Activated T-helper 2 cell treated with anti-CD3 and anti-CD28 coated beads, Interferon-gamma antibody, Interleukin-2, Interleukin-4, amounts not matched to agents 10 μg/mL and 5 μg/mL and 100 μg/mL, durations not matched to agents 14 hours and 24 hours and 36 hours (primary cell): ENCODE data around the gene JSRP1. TPM values are rescaled to one million over a fixed set of nuclear protein-coding genes. Genes with fewer than 3 reads are reported as not detected.

Experiments
- DNase-seq: peaks from one replicate; pipeline ENCODE4 v3.0.0; 2021; ENCODE audit warnings: low spot score
- H3K27ac Mint-ChIP-seq: one replicate; pipeline ENCODE4 v1.8.0; 2021; ENCODE audit warnings: mixed read lengths
- H3K27me3 Mint-ChIP-seq: one replicate; pipeline ENCODE4 v1.8.0; 2021; ENCODE audit warnings: low read depth, mixed read lengths
- H3K36me3 Mint-ChIP-seq: one replicate; pipeline ENCODE4 v1.8.0; 2021; ENCODE audit warnings: low read depth, mixed read lengths
- H3K4me1 Mint-ChIP-seq: one replicate; pipeline ENCODE4 v1.8.0; 2021; ENCODE audit warnings: low read depth, mixed read lengths
- H3K4me3 Mint-ChIP-seq: one replicate; pipeline ENCODE4 v1.8.0; 2021; ENCODE audit warnings: low read depth, mild to moderate bottlenecking, moderate library complexity, mixed read lengths
- H3K9me3 Mint-ChIP-seq: one replicate; pipeline ENCODE4 v1.8.0; 2021; ENCODE audit warnings: mixed read lengths
- intact Hi-C: fragments of 100-400 bp; cut with micrococcal nuclease; formaldehyde crosslinking; loops from one replicate; pipeline ENCODE4 v1.15.1; 2023
- total RNA-seq: library from RNA; stranded (reverse); gene quantifications from 2 replicates; pipeline ENCODE4 v1.2.3, GENCODE V29; 2022

The JSRP1 gene
- total RNA-seq, 1 donor from 2014 or later, result 0.21 TPM

- peaks cover 37% of the 10 kb centered on the region for H3K36me3 Mint-ChIP-seq
These were observed 12.6 kb upstream of the JSRP1 start for GRCh38 chr19:2268861-2269243.

GRCh38 chr19:2268480-2268830 lies 12.2 kb upstream of the JSRP1 start:
- H3K27me3 Mint-ChIP-seq, result no peaks in the 10 kb centered on the region
- H3K4me3 Mint-ChIP-seq, result peak overlapping the region; percentile 89
- peaks cover 17% of the 10 kb centered on the region for H3K4me1 Mint-ChIP-seq
- intact Hi-C loops, result loop anchor here (5.0 kb wide), 1 partner anchor 116 kb away; the partner anchor contains the start of gene AP3D1
- peaks cover 33% of the 10 kb centered on the region for H3K36me3 Mint-ChIP-seq
- H3K9me3 Mint-ChIP-seq, result no peaks in the 10 kb centered on the region
- no peak for DNase-seq
- peak overlapping the region; percentile 58 for H3K27ac Mint-ChIP-seq

More at GRCh38 chr19:2268861-2269243, 12.6 kb upstream of the JSRP1 start:
- peak overlapping the region; percentile 58 for H3K27ac Mint-ChIP-seq
- H3K9me3 Mint-ChIP-seq, result no peaks in the 10 kb centered on the region
- intact Hi-C loops, result loop anchor here (1.0 to 5.0 kb wide), 2 partner anchors 33 to 117 kb away; partner anchors contain the start of genes AP3D1, PLEKHJ1 and SF3A2
- H3K27me3 Mint-ChIP-seq, result no peaks in the 10 kb centered on the region
- H3K4me1 Mint-ChIP-seq, result peaks cover 21% of the 10 kb centered on the region
- no peak for DNase-seq
- H3K4me3 Mint-ChIP-seq, result peak overlapping the region; percentile 89

GRCh38 chr19:2266183-2266993 lies 10.2 kb upstream of the JSRP1 start:
- intact Hi-C loops, result loop anchor here (5.0 kb wide), 1 partner anchor 114 kb away; the partner anchor contains the start of gene AP3D1
- H3K27me3 Mint-ChIP-seq, result no peaks in the 10 kb centered on the region

DNA sequence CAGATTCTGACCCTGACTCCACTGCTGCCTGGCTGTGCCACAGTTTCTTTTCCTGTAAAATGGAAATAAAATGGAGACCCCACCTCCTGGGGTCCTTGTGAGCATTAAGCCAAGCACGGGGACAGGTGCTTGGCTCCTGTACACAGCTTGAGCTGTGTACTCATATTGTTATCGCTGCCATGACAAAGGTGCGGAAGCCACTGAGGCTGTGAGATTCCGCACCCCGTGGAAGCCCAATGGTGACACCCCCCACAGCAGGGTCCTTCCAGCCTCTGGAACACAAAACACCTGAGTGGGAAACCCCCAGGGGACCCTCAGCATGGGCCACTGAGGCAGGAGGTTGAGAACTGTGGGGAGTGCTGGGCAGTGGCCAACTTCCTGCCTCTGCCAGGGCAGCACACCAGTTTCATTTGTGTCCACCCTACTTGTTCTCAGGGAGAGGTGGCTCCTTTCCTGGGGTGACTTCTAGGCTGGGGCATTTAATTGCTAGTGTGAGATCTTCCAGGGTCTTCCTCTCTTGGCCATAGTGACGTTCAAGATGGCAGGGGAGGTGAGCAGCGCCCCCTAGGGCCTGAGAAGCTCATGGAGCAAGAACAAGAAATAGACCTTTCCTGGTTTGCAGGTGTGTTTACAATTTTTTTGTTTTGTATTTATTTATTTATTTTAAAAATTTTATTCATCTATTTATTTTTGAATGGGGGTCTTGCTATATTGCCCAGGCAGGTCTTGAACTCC lies 5.4 kb upstream of the JSRP1 start:
- Mint-ChIP-seq H3K4me1 (peaks cover 21% of the 10 kb centered on the region), H3K4me3 (no peak overlapping the region), H3K27ac (no peak overlapping the region), H3K9me3 (no peaks in the 10 kb centered on the region), H3K36me3 (no peaks in the 10 kb centered on the region), H3K27me3 (no peaks in the 10 kb centered on the region)
- intact Hi-C loops, result no loop called here
- DNase-seq, result peak; percentile 46

More at GRCh38 chr19:2266183-2266993, 10.2 kb upstream of the JSRP1 start:
- Mint-ChIP-seq H3K36me3 (peaks cover 15% of the 10 kb centered on the region), H3K9me3 (no peaks in the 10 kb centered on the region), H3K4me3 (peak overlapping the region; percentile 8), H3K4me1 (peaks cover 9% of the 10 kb centered on the region), H3K27ac (no peak overlapping the region)
- no peak for DNase-seq

GRCh38 chr19:2260341-2260805 lies 4.2 kb upstream of the JSRP1 start:
- peaks cover 17% of the 10 kb centered on the region for H3K4me1 Mint-ChIP-seq
- H3K27me3 Mint-ChIP-seq, result no peaks in the 10 kb centered on the region
- H3K27ac Mint-ChIP-seq, result no peak overlapping the region
- H3K9me3 Mint-ChIP-seq, result no peaks in the 10 kb centered on the region
- DNase-seq, result no peak
- H3K4me3 Mint-ChIP-seq, result no peak overlapping the region
- no peaks in the 10 kb centered on the region for H3K36me3 Mint-ChIP-seq
- intact Hi-C loops, result no loop called here

- DNase-seq, result no peak
- intact Hi-C loops, result no loop called here
- H3K27me3 Mint-ChIP-seq, result no peaks in the 10 kb centered on the region
- H3K4me1 Mint-ChIP-seq, result peaks cover 17% of the 10 kb centered on the region
- H3K9me3 Mint-ChIP-seq, result no peaks in the 10 kb centered on the region
- peak overlapping the region; percentile 80 for H3K27ac Mint-ChIP-seq
- H3K36me3 Mint-ChIP-seq, result no peaks in the 10 kb centered on the region
- no peak overlapping the region for H3K4me3 Mint-ChIP-seq
These were observed 3.1 kb upstream of the JSRP1 start for GRCh38 chr19:2259336-2259735.

DNA sequence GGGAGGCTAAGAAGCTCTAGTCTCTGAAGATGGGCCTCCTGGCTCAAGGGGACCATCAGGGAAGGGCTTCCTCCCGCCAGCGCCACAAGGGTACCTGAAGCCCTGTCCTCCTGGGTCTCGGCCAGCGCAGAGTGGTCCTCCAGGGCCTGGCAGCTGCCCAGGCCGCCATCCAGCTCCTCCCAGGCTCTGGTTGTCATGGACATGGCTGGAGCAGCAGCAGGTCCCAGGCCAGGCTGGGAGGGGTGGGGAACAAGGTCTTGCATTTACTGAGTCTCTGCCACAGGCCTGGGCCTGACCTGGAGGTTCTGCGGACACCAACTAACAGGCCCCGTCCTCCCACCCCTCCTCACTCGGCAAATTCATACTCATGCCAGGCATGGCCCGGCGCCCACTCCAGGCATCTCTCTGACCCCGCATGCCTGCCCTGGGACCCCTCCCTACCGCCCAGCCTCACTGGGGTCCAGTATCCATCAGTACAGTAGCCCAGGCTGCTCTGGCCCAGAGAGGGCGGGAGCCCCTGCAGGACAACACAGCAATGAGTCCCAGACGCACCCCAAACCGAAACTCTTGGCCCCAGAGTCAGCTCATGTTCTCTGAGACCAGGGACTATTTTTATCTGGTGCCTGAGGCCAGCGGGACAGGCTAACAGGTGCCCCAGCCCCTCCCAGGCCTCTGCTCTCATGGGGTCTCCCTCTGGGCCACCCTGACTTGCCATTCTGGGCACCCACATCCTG lies 938 bp downstream of the JSRP1 start:
- intact Hi-C loops, result no loop called here
- Mint-ChIP-seq H3K4me3 (no peak overlapping the region), H3K27ac (no peak overlapping the region), H3K9me3 (no peaks in the 10 kb centered on the region), H3K27me3 (peaks cover 12% of the 10 kb centered on the region), H3K36me3 (no peaks in the 10 kb centered on the region), H3K4me1 (peaks cover 14% of the 10 kb centered on the region)
- DNase-seq, result no peak

DNA sequence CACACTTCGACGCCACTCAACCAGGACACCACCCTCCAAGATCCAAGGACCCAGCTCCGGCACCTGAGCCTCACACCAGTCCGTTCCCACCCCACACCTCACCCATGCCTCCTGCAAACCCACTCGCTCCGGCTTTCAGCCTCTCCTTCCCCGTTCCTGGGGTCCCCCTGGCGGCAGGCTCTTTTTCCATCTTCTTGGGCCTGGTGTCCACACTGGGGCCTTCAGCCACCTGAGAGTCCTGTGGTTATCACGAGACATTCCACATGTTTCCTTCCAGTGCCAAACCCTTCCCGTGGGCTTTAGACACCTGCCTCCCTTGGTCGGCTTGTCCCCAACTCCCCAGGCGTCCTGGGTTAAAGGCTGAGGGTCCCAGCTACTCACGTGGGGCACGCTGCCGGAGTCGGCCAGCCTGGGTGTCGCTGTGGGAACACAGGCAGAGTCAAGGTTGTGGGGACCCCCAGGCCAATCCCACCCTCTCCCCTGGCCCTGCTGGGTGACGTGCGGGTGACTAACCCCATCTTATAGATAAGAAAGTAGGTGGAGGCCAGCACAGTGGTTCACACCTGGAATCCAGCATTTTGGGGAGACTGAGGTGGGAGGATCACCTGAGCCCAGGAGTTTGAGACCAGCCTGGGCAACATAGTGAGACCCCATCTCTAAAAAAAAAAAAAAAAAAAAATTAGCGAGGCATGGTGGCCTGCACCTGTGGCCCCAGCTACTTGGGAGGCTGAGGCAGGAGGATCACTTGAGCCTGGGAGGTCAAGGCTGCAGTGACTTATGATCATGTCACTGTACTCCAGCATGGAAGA lies 1.9 kb downstream of the JSRP1 start:
- Mint-ChIP-seq H3K27me3 (peaks cover 12% of the 10 kb centered on the region), H3K27ac (no peak overlapping the region)
- intact Hi-C loops, result no loop called here

DNA sequence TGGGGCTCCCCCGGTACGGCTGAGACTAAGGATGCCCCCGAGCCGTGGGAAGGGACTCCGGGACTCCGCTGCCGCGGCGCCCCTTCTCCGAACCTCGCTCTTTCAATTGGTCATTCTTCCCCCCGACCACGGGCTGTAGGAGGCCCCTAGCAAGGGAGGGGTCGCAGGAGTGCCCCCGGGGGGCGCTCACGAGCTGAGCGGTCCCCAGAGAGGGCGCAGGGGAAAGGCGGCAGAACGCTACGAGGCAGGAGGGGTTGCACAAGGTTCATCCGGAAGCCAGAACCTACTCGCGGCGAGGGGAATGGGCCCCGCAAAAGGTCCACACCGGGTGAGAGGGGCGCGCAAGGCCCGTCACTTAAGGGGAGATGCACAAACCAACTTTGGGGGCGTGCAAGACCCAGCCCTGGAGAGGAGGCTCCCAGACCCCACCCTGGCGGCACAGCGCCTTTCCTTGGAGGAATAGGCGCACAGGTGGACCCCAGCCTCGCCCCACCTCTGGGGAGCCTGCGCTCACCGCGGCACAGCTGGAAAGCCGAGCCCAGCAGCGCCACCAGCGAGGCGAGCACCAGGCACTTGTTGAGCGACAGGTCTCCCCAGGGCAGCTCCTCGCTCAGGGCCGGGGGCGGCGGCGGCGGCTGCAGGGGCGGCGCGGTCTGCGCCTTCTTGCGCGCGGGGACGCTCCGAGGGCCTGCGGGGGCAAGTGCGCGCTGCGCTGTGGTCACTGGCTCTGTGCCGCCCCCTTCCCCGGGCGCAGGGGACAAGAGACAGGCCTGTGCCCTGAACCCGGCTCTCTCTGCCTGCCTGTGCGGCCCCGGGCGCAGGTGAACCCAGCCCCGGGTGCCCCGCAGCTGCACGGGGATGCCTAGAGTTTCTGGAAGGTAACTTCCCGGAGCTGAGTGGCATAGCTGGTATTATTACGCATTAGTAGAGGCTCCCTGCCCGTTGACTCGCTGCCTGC lies 2.8 kb downstream of the JSRP1 start:
- no peak overlapping the region for H3K27ac Mint-ChIP-seq

More for the DNA sequence above, 1.9 kb downstream of the JSRP1 start:
- H3K9me3 Mint-ChIP-seq, result no peaks in the 10 kb centered on the region
- no peak for DNase-seq
- H3K4me1 Mint-ChIP-seq, result peaks cover 10% of the 10 kb centered on the region
- no peaks in the 10 kb centered on the region for H3K36me3 Mint-ChIP-seq
- no peak overlapping the region for H3K4me3 Mint-ChIP-seq

DNA sequence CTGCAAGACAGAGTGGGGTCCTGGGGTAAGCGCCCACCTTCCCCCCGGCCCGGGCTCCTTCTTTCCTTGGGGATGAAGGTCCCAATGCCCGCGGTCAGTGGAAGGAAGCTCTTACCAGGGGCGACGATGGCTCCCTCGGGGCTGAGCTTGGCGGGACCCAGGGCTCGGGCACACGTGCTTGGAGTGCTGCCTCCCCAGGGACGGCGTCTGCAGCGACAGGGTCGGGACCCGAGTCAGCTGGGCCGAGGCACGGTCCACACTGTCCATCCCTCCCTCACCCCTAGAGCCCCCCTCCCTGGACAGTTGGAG lies 3.5 kb downstream of the JSRP1 start:
- H3K4me3 Mint-ChIP-seq, result no peak overlapping the region
- H3K4me1 Mint-ChIP-seq, result no peaks in the 10 kb centered on the region
- no peaks in the 10 kb centered on the region for H3K9me3 Mint-ChIP-seq
- DNase-seq, result no peak
- H3K36me3 Mint-ChIP-seq, result no peaks in the 10 kb centered on the region
- H3K27ac Mint-ChIP-seq, result no peak overlapping the region
- intact Hi-C loops, result no loop called here
- H3K27me3 Mint-ChIP-seq, result peaks cover 12% of the 10 kb centered on the region

More for the DNA sequence above, 2.8 kb downstream of the JSRP1 start:
- no peak for DNase-seq
- Mint-ChIP-seq H3K9me3 (no peaks in the 10 kb centered on the region), H3K36me3 (no peaks in the 10 kb centered on the region), H3K27me3 (peaks cover 12% of the 10 kb centered on the region), H3K4me1 (peaks cover 6% of the 10 kb centered on the region), H3K4me3 (peak overlapping the region; percentile 21)
- intact Hi-C loops, result no loop called here

DNA sequence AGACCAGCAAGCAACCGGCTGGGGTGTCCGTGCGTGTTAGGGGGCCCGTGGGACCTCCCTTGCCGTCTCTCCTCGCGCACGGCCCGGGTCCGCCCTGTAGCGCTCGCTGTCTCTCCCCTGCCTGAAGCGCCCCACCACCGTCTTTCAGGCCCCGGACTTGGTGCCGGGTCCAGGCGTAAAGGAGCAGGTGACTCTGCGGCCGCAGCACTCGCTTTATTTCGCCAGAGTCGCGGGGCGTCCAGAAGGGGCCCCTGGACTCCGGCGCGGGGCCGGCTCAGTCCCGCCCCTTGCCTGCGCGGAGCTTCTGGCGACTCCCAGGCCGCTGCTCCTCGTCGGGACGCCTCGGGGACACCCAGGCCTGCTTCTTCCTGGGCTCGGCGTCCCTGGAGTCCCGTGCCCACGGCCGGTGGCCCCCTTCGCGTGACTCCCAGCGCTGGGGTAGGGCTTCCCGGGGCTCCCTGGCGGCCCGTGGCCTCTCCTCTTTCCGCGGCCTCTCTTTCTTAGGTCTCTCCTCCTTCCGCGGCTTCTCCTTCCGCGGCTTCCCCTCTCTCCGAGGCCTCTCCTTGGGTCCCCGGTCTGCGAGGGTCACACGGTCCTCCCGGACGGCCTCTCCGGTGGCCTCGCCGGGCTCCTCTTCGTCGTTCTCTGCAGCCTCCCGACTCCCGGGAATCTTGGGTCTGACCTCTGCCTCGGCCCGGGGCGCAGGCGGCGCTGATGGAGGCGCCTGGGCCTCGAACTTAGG lies 4.0 kb downstream of the JSRP1 start:
- Mint-ChIP-seq H3K27me3 (peaks cover 12% of the 10 kb centered on the region), H3K9me3 (no peaks in the 10 kb centered on the region), H3K36me3 (no peaks in the 10 kb centered on the region), H3K4me1 (no peaks in the 10 kb centered on the region), H3K27ac (no peak overlapping the region), H3K4me3 (no peak overlapping the region)
- intact Hi-C loops, result no loop called here
- no peak for DNase-seq
